ENCODE measurements around the gene PALM.
"Not testable (repeated sequence)": the region's sequence is repeated elsewhere in the genome, so short reads cannot be mapped to it uniquely, and the experiment has no call there.

Gene PALM

GRCh38 chr19:709196-709964, 645 bp downstream of the PALM start:
- no peak for DNase-seq

DNA sequence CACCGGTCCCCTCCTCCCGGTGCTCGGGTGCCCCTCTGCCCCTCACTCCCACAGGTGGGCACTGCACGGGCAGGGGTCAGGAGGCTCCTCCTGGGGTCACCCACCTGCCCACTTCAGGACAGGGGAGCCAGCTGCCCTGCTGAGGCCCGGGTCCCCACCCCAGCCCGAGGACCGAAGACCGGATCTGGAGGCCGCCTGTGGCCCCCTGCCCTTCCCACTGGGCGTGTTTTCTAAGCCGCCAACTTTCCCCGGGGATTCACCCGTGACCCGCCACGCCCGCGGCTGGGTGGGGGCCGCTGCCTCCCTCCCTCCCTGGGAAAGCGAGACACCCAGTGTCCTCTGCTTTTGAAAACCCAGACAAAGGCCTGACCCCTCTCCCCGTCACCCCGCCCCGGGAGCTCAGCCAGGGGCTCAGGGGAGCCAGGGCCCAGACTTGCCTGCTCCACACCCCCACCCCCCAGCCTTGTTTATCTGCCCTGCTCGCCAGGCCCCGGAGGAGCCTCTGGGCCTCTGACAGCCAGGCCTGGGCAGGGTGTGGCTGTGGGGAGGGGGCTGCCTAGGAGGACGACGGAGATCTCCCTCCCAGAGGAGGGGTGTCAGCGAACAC, 1.3 kb downstream of the PALM start:
- no peak for DNase-seq

DNA sequence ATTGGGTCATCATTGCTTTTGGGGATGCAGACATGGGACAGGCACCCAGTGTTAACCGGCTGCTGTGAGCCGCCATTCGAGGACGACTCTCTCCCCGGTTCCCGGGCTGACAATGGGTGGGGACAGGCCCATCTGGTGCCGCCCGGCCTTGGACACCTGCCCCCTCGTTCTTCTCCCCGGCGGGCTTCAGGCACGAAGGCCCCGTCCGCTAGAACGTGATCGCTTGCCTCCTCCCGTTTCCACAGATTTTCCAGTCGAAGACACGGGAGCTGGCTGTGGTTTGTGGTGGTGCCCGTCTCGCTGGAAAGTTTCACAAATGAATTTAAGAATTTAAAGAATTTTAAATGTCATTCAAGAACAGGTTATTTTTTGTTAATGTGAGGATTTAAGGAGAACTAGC, 2.0 kb downstream of the PALM start:
- no peak for DNase-seq

GRCh38 chr19:711254-711653, 2.5 kb downstream of the PALM start:
- no peak for DNase-seq

DNA sequence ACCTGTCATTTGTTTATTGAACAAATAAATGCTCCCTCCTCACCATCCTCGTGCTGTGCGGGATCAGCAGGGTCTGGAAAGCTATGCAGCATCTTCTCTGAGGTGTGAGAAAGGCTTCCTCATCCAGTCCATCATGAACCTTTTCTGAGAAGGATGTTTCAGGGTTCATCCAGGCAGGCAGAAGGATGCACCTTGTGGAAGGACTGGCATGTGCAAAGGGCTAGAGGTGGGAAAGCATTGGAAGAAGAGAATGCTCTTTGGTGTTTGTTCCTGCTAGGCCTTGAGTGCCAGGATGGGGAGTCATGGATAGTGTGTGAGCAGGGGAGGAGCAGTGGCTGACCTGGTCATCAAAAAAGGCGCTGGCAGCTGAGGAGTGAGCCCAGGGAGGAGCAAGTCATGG, 6.6 kb downstream of the PALM start:
- no peak for DNase-seq

DNA sequence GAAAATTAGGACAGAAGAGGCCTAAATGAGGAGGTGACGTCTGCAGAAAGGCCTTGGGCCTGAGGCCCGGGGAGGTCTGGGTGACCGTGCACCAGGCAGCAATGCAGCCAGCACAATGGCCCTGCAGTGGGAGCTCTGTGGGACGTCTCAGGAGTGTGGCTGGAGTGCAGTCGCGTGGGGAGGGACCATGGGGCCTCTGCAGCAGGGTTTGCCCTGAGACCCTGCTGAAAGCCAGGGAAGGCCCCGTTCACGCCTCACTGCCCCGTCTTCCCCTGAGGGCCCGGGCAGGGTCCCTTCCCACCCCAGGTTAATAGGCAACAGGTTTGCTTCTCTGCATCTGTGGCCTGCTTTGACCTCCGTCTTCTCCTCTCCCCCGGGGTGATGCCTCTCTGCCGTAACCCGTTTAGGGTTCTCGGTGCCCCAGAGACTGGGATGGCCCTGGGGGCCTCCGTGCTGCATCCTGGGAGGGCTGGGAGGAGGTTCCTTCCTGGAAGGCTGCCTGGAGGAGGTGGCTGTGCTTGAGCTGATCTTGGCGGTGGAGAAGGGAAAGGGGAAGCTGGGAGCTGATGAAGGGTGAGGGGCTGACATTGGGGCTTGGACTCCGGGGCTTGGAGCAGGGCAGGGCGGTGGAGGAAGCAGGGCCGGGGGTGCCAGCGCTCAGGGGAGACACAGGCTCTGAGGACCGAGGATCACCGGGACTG, 9.7 kb downstream of the PALM start:
- no peak for DNase-seq

- DNase-seq, result no peak
These were observed 10.3 kb downstream of the PALM start for GRCh38 chr19:718991-719512.

DNA sequence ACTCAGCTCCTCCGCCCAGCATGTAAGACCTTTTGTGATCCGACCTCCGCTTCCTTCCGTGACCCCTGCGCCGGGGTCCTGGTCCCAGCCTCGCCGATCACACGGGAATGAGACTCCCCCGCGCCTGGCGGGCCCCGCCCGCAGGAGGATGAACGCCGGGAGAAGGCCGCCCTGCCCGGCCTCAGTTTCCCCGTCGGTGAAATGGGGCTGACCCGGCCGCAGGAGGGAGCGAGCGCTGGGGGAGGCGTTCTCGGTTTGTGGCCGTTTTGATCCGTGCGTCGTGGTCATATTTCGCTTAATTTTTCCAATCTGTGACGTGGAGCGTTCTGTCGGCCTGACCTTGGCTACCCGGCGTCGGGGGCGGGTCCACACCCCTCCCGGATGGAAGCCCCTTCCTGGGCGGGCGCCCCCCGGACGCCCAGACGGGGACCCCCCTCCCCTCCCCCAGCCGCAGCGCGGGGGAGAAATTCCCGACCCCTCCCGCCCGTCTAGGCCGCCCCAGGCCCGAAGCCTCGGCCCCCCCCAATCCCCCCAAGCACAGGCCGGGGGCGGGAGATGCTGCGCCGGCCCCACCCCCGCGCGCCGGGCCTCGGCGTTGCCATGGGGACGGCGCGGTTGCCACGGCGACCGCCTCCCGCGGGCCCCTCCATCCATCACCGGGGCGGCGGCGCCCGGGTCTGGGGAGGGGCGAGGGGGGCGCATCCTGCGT, 11.1 kb downstream of the PALM start:
- DNase-seq, result no peak

DNA sequence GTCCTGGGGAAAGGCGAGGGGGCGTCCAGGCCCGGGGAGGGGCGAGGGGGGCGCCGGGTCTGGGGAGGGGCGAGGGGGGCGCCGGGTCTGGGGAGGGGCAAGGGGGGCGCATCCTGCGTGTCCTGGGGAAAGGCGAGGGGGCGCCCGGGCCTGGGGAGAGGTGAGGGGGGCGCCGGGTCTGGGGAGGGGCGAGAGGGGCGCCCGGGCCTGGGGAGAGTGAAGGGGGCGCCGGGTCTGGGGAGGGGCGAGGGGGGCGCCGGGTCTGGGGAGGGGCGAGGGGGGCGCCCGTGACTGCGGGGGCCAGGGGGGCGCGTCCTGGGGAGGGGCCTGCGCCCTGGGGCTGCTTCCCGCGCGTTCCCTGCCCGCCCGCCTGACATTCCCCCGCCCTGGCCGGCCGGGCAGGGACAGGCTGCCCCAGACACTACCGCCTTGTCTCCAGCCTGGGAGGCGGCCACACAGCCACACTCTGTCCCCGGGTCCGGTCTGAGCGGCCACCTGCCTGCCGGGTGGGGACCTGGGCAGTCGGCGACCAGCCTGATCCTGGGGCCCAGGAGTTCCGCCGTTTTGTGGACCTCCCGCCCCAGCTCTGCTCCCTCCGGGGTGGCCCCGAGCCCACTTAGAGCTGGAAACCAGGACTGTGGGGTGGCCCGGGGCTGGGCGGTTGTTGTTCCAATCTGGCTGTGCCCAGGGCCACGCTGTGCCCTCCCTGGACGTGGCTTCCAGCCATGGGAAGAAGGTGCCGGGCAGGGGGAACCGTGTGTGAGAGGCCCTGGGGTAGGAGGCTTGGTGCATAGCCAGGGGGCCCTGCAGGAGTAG, 11.8 kb downstream of the PALM start:
- no peak for DNase-seq

DNA sequence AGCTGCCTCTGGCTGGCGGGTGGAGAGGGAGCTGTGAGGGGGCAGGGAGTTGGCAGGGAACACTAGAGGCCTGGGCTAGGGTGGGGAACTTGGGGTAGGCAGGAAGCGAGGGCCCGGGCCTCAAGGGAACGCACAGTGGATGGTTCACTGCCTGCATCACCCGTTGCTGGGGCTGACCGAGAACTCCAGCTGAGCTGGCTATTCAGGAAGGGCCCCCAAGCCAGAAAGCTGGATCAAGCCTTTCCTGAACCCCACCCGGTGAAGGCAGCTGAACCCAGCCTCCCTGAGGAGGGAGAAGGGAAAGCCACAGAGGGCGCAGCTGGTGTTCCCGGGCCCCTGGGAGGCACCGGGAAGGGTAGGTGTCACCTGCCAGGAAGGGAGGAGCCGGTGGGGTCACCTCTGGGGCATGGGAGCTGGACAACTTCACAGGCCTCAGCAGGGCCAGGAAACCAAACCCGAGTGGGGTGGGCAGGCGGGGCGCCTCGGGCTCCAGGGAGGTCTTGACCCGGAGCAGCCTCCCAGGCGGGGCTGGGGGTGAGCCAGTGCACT, 13.9 kb downstream of the PALM start:
- no peak for DNase-seq

DNA sequence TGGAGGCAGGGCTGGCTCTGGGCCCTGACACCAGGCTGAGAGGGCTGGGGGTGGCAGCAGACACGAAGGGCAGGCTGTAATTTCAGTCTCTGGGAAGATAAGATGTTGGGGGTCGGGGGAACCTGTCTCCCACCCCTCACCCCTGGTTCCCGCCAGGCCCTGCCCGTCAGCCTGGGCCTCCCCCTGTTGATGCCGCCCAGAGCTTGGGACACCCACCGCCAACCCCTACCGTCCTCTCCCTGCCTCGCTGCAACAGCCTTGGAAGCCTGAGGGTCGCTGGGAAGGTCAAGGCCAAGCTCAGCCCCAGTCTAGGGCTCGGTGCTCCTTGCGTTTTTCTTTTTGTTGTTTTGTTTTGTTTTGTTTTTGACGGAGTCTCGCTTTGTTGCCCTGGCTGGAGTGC, 14.5 kb downstream of the PALM start:
- no peak for DNase-seq

- no peak for DNase-seq
These were observed 15.0 kb downstream of the PALM start for GRCh38 chr19:723714-724113.

GRCh38 chr19:725461-726089, 16.8 kb downstream of the PALM start:
- DNase-seq, result no peak

GRCh38 chr19:726993-727956, 18.5 kb downstream of the PALM start:
- no peak for DNase-seq

GRCh38 chr19:728011-728410, 19.3 kb downstream of the PALM start:
- no peak for DNase-seq

DNA sequence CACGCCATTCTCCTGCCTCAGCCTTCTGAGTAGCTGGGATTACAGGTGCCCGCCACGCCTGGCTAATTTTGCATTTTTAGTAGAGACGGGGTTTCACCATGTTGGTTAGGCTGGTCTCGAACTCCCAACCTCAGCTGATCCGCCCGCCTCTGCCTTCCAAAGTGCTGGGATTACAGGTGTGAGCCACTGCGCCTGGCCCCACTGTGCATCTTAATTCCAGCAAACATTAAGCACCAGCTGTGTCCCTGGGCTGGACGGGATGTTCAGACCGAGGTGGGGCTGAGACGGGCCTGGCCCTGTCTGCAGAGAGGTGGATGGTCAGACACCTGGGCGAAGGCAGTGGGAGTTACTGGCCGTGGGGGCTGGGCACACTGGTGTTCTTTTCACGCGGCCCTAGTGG, 20.8 kb downstream of the PALM start:
- DNase-seq, result not testable (repeated sequence)

GRCh38 chr19:729965-730668, 21.4 kb downstream of the PALM start:
- DNase-seq, result no peak

DNA sequence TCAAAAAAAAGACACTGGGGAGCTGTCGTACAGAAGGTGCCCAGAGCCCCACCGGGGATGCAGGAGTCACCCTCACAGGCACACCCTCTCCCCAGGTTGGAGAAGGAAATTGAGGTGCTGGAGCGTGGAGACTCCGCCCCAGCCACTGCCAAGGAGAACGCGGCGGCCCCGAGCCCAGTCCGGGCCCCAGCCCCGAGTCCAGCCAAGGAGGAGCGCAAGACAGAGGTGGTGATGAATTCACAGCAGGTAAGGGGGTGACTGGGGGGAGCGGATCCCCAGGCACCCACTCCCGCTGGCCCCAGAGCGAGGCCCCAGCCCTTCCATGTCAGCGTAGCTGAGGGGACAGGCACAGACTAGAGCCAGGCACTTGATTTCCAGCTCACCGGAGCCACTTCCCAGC, 22.3 kb downstream of the PALM start:
- DNase-seq, result no peak

- DNase-seq, result no peak
These were observed 23.7 kb downstream of the PALM start for GRCh38 chr19:732148-733069.

All from NCI-H774 (cell line).